ENCODE results near the gene ANKRD17. TPM values are rescaled to one million over a fixed set of nuclear protein-coding genes. Genes with fewer than 3 reads are reported as not detected.

The ANKRD17 gene
- total and polyA plus RNA-seq, 9 of the 15 experiments (the other 6 are each of a cell fraction or from before 2014, with no cell fraction given) = 25.5 to 86.9 (median 52.2) TPM

- no peak for TF ChIP-seq TSHZ1 (CRISPR knock-in tag; IDR thresholded peaks at IDR 0.05)
- TF ChIP-seq ATF7 (IDR thresholded peaks at IDR 0.05) = no peak
- no peak for TF ChIP-seq ZBTB40 (IDR thresholded peaks at IDR 0.05)
- no peak for TF ChIP-seq ZBTB40 (CRISPR knock-in tag; IDR thresholded peaks at IDR 0.05)
- no peak for TF ChIP-seq PRPF4 (IDR thresholded peaks at IDR 0.05; ENCODE audit: insufficient read depth, low read depth, low read length, poor library complexity, severe bottlenecking)
- no peak for TF ChIP-seq GABPB2 (CRISPR knock-in tag; conservative IDR thresholded peaks at IDR 0.05)
- TF ChIP-seq FOXK2 (conservative IDR thresholded peaks at IDR 0.05 in 1 of 2, IDR thresholded peaks at IDR 0.05 in 1 of 2; ENCODE audit: low read depth in 2 of 2) = peak in 1 of 2 experiments; percentile 30; a peak in 1 of 4 replicates
- no peak for TF ChIP-seq MCM7 (IDR thresholded peaks at IDR 0.05)
- peak; percentile 33; the same call in 1 of the 2 replicates for TF ChIP-seq MAX (CRISPR knock-in tag; IDR thresholded peaks at IDR 0.05)
- no peak for TF ChIP-seq ZNF699 (CRISPR knock-in tag; IDR thresholded peaks at IDR 0.05; ENCODE audit: insufficient replicate concordance)
- TF ChIP-seq SMAD3 (CRISPR knock-in tag; conservative IDR thresholded peaks at IDR 0.05) = no peak
- TF ChIP-seq SRSF1 (IDR thresholded peaks at IDR 0.05; ENCODE audit: low read depth, low read length) = no peak
- TF ChIP-seq ZNF184 (CRISPR knock-in tag; IDR thresholded peaks at IDR 0.05) = no peak
- TF ChIP-seq ARID2 (IDR thresholded peaks at IDR 0.05) = no peak
- no peak for TF ChIP-seq RFX5 (IDR thresholded peaks at IDR 0.05; ENCODE audit: low read depth, low read length)
- TF ChIP-seq U2AF1 (optimal IDR thresholded peaks at IDR 0.05; ENCODE audit: low read depth, low read length) = no peak
Observed at GRCh38 chr4:73103799-73104503, 154.6 kb downstream of the ANKRD17 start (continued).
